Measurements from ENCODE around the gene BBS5.

Gene BBS5

GRCh38 chr2:169504651-169505050 is 25.4 kb downstream of the BBS5 start:
- no peak overlapping the region for H3K4me3 ChIP-seq (replicated peaks; ENCODE audit: low read depth, low read length)
- no peak for DNase-seq (ENCODE audit: extremely low read depth, low read depth)

GRCh38 chr2:169507698-169508097 is 28.4 kb downstream of the BBS5 start:
- no peak overlapping the region for H3K4me3 ChIP-seq (replicated peaks; ENCODE audit: low read depth, low read length)
- peak; percentile 16 for DNase-seq (ENCODE audit: extremely low read depth, low read depth)
- TF ChIP-seq, protein P1, sequence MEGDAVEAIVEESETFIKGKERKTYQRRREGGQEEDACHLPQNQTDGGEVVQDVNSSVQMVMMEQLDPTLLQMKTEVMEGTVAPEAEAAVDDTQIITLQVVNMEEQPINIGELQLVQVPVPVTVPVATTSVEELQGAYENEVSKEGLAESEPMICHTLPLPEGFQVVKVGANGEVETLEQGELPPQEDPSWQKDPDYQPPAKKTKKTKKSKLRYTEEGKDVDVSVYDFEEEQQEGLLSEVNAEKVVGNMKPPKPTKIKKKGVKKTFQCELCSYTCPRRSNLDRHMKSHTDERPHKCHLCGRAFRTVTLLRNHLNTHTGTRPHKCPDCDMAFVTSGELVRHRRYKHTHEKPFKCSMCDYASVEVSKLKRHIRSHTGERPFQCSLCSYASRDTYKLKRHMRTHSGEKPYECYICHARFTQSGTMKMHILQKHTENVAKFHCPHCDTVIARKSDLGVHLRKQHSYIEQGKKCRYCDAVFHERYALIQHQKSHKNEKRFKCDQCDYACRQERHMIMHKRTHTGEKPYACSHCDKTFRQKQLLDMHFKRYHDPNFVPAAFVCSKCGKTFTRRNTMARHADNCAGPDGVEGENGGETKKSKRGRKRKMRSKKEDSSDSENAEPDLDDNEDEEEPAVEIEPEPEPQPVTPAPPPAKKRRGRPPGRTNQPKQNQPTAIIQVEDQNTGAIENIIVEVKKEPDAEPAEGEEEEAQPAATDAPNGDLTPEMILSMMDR (IDR thresholded peaks at IDR 0.05; ENCODE audit: low read depth, low read length, missing control alignments): no peak

More at GRCh38 chr2:169504651-169505050, 25.4 kb downstream of the BBS5 start:
- TF ChIP-seq, protein P1 (IDR thresholded peaks at IDR 0.05; ENCODE audit: low read depth, low read length, missing control alignments): no peak

- no peak for DNase-seq (ENCODE audit: extremely low read depth, low read depth)
- H3K4me3 ChIP-seq (replicated peaks; ENCODE audit: low read depth, low read length): no peak within 1 kb of the TSS
- TF ChIP-seq, protein P1 (IDR thresholded peaks at IDR 0.05; ENCODE audit: low read depth, low read length, missing control alignments): no peak
Observed at GRCh38 chr2:169509298-169509885, 30.1 kb downstream of the BBS5 start, which contains the start of gene KLHL41. Gene KLHL41, plus strand, starts transcription at chr2:169509702. Its CDS starts 77 bp downstream, at chr2:169509779.

DNA sequence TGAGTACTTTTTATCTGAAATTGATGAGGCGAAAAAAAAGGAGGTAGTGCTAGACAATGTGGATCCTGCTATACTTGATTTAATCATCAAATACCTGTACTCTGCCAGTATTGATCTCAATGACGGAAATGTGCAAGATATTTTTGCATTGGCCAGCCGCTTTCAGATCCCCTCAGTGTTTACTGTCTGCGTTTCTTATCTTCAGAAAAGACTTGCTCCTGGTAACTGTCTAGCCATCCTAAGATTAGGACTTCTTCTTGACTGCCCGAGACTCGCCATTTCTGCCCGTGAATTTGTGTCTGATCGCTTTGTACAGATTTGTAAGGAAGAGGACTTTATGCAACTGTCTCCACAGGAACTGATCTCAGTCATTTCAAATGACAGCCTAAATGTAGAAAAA is 30.7 kb downstream of the BBS5 start:
- no peak for DNase-seq (ENCODE audit: extremely low read depth, low read depth)
- TF ChIP-seq, protein P1 (IDR thresholded peaks at IDR 0.05; ENCODE audit: low read depth, low read length, missing control alignments): no peak
- H3K4me3 ChIP-seq (replicated peaks; ENCODE audit: low read depth, low read length): no peak overlapping the region

- no peak for DNase-seq (ENCODE audit: extremely low read depth, low read depth)
- H3K4me3 ChIP-seq (replicated peaks; ENCODE audit: low read depth, low read length): no peak overlapping the region
- TF ChIP-seq, protein P1 (IDR thresholded peaks at IDR 0.05; ENCODE audit: low read depth, low read length, missing control alignments): no peak
Observed at GRCh38 chr2:169510496-169510895, 31.2 kb downstream of the BBS5 start.

DNA sequence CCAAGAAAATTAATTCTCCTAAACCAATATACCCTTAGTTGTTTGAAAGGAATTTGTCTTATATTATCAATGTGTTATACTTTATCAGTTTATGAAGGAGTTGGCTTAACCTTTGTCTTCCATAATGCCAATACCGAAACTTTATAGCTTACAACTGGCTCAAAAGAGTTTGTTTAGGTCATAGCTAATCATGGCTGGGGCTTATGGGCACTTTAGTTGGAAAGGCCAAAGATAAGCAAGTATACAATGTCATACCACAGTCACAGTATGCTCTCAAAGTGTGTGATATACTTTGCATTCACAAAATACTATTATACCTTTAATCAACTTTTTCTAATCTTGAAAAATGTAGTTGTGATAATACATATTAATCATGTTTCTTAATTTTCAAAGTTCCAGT is 32.5 kb downstream of the BBS5 start:
- TF ChIP-seq, protein P1 (IDR thresholded peaks at IDR 0.05; ENCODE audit: low read depth, low read length, missing control alignments): no peak
- no peak for DNase-seq (ENCODE audit: extremely low read depth, low read depth)

GRCh38 chr2:169512525-169512924 is 33.2 kb downstream of the BBS5 start:
- DNase-seq (ENCODE audit: extremely low read depth, low read depth): no peak
- H3K4me3 ChIP-seq (replicated peaks; ENCODE audit: low read depth, low read length): no peak overlapping the region
- TF ChIP-seq, protein P1 (IDR thresholded peaks at IDR 0.05; ENCODE audit: low read depth, low read length, missing control alignments): no peak

More for the DNA sequence above, 32.5 kb downstream of the BBS5 start:
- no peak overlapping the region for H3K4me3 ChIP-seq (replicated peaks; ENCODE audit: low read depth, low read length)

Measured in HFF-Myc (cell line).